ENCODE results near the gene DNAAF9.
A peak's percentile ranks its signal among the peaks of the same experiment; 100 is the strongest.

DNAAF9 gene

DNA sequence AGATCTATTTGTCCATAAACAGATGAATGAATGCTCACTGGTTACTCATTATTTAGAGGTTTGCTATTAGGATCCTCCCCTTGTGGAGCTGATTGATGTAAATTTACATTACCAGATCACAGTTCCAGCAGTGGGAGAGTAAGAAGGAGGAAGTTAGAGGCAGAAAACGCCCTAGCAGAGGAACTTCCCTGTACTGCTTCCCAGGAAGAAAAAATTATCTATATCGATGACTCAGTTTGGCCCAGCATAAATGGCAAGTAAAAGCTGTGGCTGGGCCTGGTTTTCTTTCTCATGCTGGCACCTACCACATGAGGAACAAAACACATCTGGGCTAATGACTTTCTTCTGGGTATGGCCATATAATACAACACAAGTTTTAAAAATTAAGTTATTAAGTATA, 35.7 kb downstream of the DNAAF9 start:
- DNase-seq: peak; percentile 66 to 89 (median 76)

GRCh38 chr20:3367089-3367488, 40.4 kb downstream of the DNAAF9 start:
- DNase-seq: no peak

- no peak for DNase-seq
Measured at GRCh38 chr20:3364323-3365013, 43.0 kb downstream of the DNAAF9 start.

GRCh38 chr20:3360752-3361151, 46.7 kb downstream of the DNAAF9 start:
- DNase-seq: no peak

DNA sequence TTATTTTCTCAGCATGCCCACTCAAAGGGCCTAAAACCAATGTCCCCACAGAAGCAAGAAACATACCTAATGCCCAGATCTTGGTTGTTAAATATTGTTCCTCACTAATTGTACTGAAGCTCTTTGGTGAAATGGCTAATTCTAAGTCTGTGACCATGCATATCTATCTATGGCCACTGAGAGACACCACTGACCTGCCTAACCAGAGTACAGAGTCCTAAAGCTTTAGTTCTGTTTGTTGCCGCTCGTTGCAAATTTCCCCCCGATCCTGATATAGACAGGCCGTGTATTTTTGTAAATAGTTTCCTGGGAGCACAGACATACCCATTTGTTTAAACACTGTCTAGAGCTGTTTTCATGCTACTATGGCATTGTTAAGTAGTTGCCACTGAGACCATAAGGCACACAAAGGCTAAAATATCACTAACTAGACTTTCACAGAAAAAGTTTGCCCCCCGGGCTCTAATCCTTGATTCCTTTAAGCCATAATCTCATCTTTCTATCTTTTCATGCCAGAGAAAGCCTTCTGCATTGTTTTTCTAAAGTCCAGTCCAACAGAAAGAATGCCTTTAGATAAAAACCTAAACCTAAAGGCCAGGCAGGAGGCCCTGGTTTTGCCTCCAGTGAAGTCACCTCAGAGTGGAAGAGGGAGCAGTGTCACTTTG, 48.7 kb downstream of the DNAAF9 start:
- DNase-seq: no peak

Data from suppressor macrophage (primary cell).